Measurements from ENCODE around the gene CDHR3. TPM values are rescaled to one million over a fixed set of nuclear protein-coding genes. Genes with fewer than 3 reads are reported as not detected.

Gene CDHR3
- total and polyA plus RNA-seq, 2 donors (not counting 1 experiment from before 2014, with no cell fraction given), result 5.1 to 9.4 TPM

- Histone ChIP-seq H3K9me3 (ENCODE audit: control insufficient read depth, insufficient read depth, low read depth, low read length) (no peaks in the 10 kb centered on the region), H2AFZ (ENCODE audit: low read length) (no peak overlapping the region), H3K27ac (ENCODE audit: insufficient read depth, low read length) (no peak overlapping the region), H4K20me1 (ENCODE audit: control insufficient read depth, extremely low read depth, insufficient read depth, low read length) (no peaks in the 10 kb centered on the region), H3K27me3 (ENCODE audit: control insufficient read depth, insufficient read depth, low read length) (no peaks in the 10 kb centered on the region), H3K4me2 (ENCODE audit: extremely low read depth, insufficient read depth, low read length) (no peak overlapping the region), H3K79me2 (ENCODE audit: control insufficient read depth, insufficient read depth, low read length) (no peaks in the 10 kb centered on the region), H3K4me1 (ENCODE audit: control insufficient read depth, extremely low read depth, insufficient read depth, low read length) (no peaks in the 10 kb centered on the region), H3K9ac (ENCODE audit: insufficient read depth, low read length) (no peak overlapping the region), H3K36me3 (ENCODE audit: control insufficient read depth, insufficient read depth, low read length) (no peaks in the 10 kb centered on the region), H3K4me3 (replicated peaks in 1 of 4; ENCODE audit: control extremely low read depth in 1 of 4, insufficient read depth in 1 of 4, low read depth in 3 of 4, low read length in 4 of 4) (no peak overlapping the region)
- TF ChIP-seq, protein P1, sequence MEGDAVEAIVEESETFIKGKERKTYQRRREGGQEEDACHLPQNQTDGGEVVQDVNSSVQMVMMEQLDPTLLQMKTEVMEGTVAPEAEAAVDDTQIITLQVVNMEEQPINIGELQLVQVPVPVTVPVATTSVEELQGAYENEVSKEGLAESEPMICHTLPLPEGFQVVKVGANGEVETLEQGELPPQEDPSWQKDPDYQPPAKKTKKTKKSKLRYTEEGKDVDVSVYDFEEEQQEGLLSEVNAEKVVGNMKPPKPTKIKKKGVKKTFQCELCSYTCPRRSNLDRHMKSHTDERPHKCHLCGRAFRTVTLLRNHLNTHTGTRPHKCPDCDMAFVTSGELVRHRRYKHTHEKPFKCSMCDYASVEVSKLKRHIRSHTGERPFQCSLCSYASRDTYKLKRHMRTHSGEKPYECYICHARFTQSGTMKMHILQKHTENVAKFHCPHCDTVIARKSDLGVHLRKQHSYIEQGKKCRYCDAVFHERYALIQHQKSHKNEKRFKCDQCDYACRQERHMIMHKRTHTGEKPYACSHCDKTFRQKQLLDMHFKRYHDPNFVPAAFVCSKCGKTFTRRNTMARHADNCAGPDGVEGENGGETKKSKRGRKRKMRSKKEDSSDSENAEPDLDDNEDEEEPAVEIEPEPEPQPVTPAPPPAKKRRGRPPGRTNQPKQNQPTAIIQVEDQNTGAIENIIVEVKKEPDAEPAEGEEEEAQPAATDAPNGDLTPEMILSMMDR (conservative IDR thresholded peaks at IDR 0.05 in 1 of 2, IDR thresholded peaks at IDR 0.05 in 1 of 2; ENCODE audit: low read depth in 1 of 2, low read length in 2 of 2), result no peak
- no peak for TF ChIP-seq EZH2 (IDR thresholded peaks at IDR 0.05; ENCODE audit: low read length, missing control alignments)
- no peak for DNase-seq (ENCODE audit: low read depth in 2 of 2)
Measured at GRCh38 chr7:105940109-105940508, 23.0 kb upstream of the CDHR3 start.

- Histone ChIP-seq H3K36me3 (ENCODE audit: control insufficient read depth, insufficient read depth, low read length) (no peaks in the 10 kb centered on the region), H3K27ac (ENCODE audit: insufficient read depth, low read length) (no peak overlapping the region), H2AFZ (ENCODE audit: low read length) (no peak overlapping the region), H3K79me2 (ENCODE audit: control insufficient read depth, insufficient read depth, low read length) (no peaks in the 10 kb centered on the region), H3K9me3 (ENCODE audit: control insufficient read depth, insufficient read depth, low read depth, low read length) (no peaks in the 10 kb centered on the region), H3K4me3 (replicated peaks in 1 of 4; ENCODE audit: control extremely low read depth in 1 of 4, insufficient read depth in 1 of 4, low read depth in 3 of 4, low read length in 4 of 4) (no peak overlapping the region), H3K4me1 (ENCODE audit: control insufficient read depth, extremely low read depth, insufficient read depth, low read length) (no peaks in the 10 kb centered on the region), H3K9ac (ENCODE audit: insufficient read depth, low read length) (no peak overlapping the region), H4K20me1 (ENCODE audit: control insufficient read depth, extremely low read depth, insufficient read depth, low read length) (no peaks in the 10 kb centered on the region), H3K4me2 (ENCODE audit: extremely low read depth, insufficient read depth, low read length) (no peak overlapping the region), H3K27me3 (ENCODE audit: control insufficient read depth, insufficient read depth, low read length) (no peaks in the 10 kb centered on the region)
- TF ChIP-seq, protein P1 (conservative IDR thresholded peaks at IDR 0.05 in 1 of 2, IDR thresholded peaks at IDR 0.05 in 1 of 2; ENCODE audit: low read depth in 1 of 2, low read length in 2 of 2), result no peak
- no peak for TF ChIP-seq EZH2 (IDR thresholded peaks at IDR 0.05; ENCODE audit: low read length, missing control alignments)
- DNase-seq (ENCODE audit: low read depth in 2 of 2), result no peak
Measured at GRCh38 chr7:105941596-105941995, 21.5 kb upstream of the CDHR3 start.

DNA sequence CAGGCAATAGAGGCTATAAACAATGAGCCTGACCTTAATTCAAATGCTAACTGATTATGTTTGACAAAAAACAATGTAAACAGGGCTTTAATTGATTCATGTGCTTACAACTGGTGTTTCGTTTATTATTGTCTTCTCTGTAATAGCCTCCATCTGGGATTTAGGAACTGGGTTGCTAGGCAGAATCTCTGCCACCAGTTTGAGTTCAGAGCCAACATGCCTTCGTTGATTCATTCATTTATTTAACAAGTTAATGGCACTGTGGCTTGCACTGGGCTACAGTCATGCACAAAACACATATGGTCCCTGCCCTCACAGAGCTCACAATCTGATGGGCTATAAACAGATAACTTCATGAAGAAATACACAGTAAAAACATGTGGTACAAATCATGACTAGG is 19.6 kb upstream of the CDHR3 start:
- H3K27me3 ChIP-seq (ENCODE audit: control insufficient read depth, insufficient read depth, low read length), result no peaks in the 10 kb centered on the region
- H3K4me3 ChIP-seq (replicated peaks in 1 of 4; ENCODE audit: control extremely low read depth in 1 of 4, insufficient read depth in 1 of 4, low read depth in 3 of 4, low read length in 4 of 4), result no peak overlapping the region
- H3K9ac ChIP-seq (ENCODE audit: insufficient read depth, low read length), result no peak overlapping the region
- H3K4me1 ChIP-seq (ENCODE audit: control insufficient read depth, extremely low read depth, insufficient read depth, low read length), result no peaks in the 10 kb centered on the region
- no peaks in the 10 kb centered on the region for H4K20me1 ChIP-seq (ENCODE audit: control insufficient read depth, extremely low read depth, insufficient read depth, low read length)
- no peaks in the 10 kb centered on the region for H3K79me2 ChIP-seq (ENCODE audit: control insufficient read depth, insufficient read depth, low read length)
- no peak for TF ChIP-seq EZH2 (IDR thresholded peaks at IDR 0.05; ENCODE audit: low read length, missing control alignments)
- TF ChIP-seq, protein P1 (conservative IDR thresholded peaks at IDR 0.05 in 1 of 2, IDR thresholded peaks at IDR 0.05 in 1 of 2; ENCODE audit: low read depth in 1 of 2, low read length in 2 of 2), result no peak
- no peak for DNase-seq (ENCODE audit: low read depth in 2 of 2)
- H3K9me3 ChIP-seq (ENCODE audit: control insufficient read depth, insufficient read depth, low read depth, low read length), result no peaks in the 10 kb centered on the region
- H3K36me3 ChIP-seq (ENCODE audit: control insufficient read depth, insufficient read depth, low read length), result no peaks in the 10 kb centered on the region
- H3K27ac ChIP-seq (ENCODE audit: insufficient read depth, low read length), result no peak overlapping the region
- no peak overlapping the region for H2AFZ ChIP-seq (ENCODE audit: low read length)
- H3K4me2 ChIP-seq (ENCODE audit: extremely low read depth, insufficient read depth, low read length), result no peak overlapping the region

All from fibroblast of lung (primary cell).